ENCODE measurements around the gene USH1C.

GRCh38 chr11:17571431-17572358 lies 27.5 kb upstream of the USH1C start:
- TF ChIP-seq, protein P1, sequence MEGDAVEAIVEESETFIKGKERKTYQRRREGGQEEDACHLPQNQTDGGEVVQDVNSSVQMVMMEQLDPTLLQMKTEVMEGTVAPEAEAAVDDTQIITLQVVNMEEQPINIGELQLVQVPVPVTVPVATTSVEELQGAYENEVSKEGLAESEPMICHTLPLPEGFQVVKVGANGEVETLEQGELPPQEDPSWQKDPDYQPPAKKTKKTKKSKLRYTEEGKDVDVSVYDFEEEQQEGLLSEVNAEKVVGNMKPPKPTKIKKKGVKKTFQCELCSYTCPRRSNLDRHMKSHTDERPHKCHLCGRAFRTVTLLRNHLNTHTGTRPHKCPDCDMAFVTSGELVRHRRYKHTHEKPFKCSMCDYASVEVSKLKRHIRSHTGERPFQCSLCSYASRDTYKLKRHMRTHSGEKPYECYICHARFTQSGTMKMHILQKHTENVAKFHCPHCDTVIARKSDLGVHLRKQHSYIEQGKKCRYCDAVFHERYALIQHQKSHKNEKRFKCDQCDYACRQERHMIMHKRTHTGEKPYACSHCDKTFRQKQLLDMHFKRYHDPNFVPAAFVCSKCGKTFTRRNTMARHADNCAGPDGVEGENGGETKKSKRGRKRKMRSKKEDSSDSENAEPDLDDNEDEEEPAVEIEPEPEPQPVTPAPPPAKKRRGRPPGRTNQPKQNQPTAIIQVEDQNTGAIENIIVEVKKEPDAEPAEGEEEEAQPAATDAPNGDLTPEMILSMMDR (IDR thresholded peaks at IDR 0.05), result no peak
- TF ChIP-seq POLR2A (IDR thresholded peaks at IDR 0.05), result no peak

Data from adrenal gland (tissue), 5 donors.